GM12878 (cell line): ENCODE measurements around the gene RAG1. TPM values are rescaled to one million over a fixed set of nuclear protein-coding genes. Genes with fewer than 3 reads are reported as not detected.

ENCODE experiments used
- ATAC-seq: fragments of 200-7000 bp; cut with Tn5 transposase; 3 replicates; pipeline ENCODE4 v1.9.1; 2020; ENCODE audit warnings: mild to moderate bottlenecking, moderate library complexity
- BruUV-seq: library from RNA; stranded (reverse); fragments of 400-500 nt; replicated peaks from 2 replicates; lab custom pipeline; 2021; lab: Mats Ljungman, UMichigan
- CTCF ChIA-PET: fragments of 300-600 bp; sonication (Branson Sonifier 250); formaldehyde crosslinking; extraction: SDS; loops from one replicate; lab custom pipeline; 2021; ENCODE audit warnings: inconsistent platforms; lab: Yijun Ruan, JAX
- POLR2A ChIA-PET: fragments of 350-600 bp; formaldehyde crosslinking; extraction: SDS; loops from one replicate; lab custom pipeline; 2021; ENCODE audit warnings: inconsistent platforms; lab: Charles Lee
- RAD21 ChIA-PET: fragments of 300-600 bp; sonication (Branson Sonifier 250); formaldehyde crosslinking; loops from one replicate; lab custom pipeline; 2023; ENCODE audit warnings: antibody characterized with exemption; ENCODE audit not compliant: unreplicated experiment; lab: Charles Lee
- SMC1A ChIA-PET: fragments of 300-600 bp; sonication (Branson Sonifier 250); formaldehyde crosslinking; loops from one replicate; lab custom pipeline; 2023; ENCODE audit not compliant: unreplicated experiment, uncharacterized antibody; lab: Charles Lee
- DNase-seq: peaks from one replicate; pipeline ENCODE4 v3.0.0-alpha.2; 2011; ENCODE audit warnings: low read depth, low spot score
- FAIRE-seq: peaks from 3 replicates; lab custom pipeline; 2011; peaks lifted over from hg19 to GRCh38; lab: Jason Lieb, UNC
- H2AFZ ChIP-seq: 2 replicates; pipeline ENCODE4 v1.6.0; 2011; ENCODE audit warnings: low read depth, low read length, control low read depth; ENCODE audit not compliant: control insufficient read depth
- H3K27ac ChIP-seq: 2 replicates; pipeline ENCODE4 v1.5.1; 2011; ENCODE audit warnings: control low read depth; ENCODE audit not compliant: control insufficient read depth, insufficient read depth
- H3K27me3 ChIP-seq, 2 experiments: replicated peaks in 1 of 2; 2 replicates each; pipeline versions ENCODE4 v1.6.0 to v1.6.1; 2011; ENCODE audit warnings: low read length in 1 of 2; ENCODE audit not compliant: control insufficient read depth in 2 of 2, insufficient read depth in 2 of 2
- H3K36me3 ChIP-seq, 2 experiments: 2 replicates each; pipeline ENCODE4 v1.5.1; 2011; ENCODE audit warnings: low read length in 1 of 2; ENCODE audit not compliant: control insufficient read depth in 2 of 2, insufficient read depth in 2 of 2
- H3K4me1 ChIP-seq: 2 replicates; pipeline ENCODE4 v1.6.1; 2011; ENCODE audit warnings: mild to moderate bottlenecking, low read length, moderate library complexity, mixed read lengths; ENCODE audit not compliant: control insufficient read depth, insufficient read depth
- H3K4me2 ChIP-seq: 2 replicates; pipeline ENCODE4 v1.6.0; 2011; ENCODE audit warnings: control low read depth; ENCODE audit not compliant: control insufficient read depth, insufficient read depth
- H3K4me3 ChIP-seq: fragments of 200-600 bp; sonication (generic); 2 replicates; pipeline ENCODE4 v1.5.1; 2016
- H3K79me2 ChIP-seq: 2 replicates; pipeline ENCODE4 v1.6.0; 2011; ENCODE audit warnings: low read length; ENCODE audit not compliant: control insufficient read depth, insufficient read depth
- H3K9ac ChIP-seq: 2 replicates; pipeline ENCODE4 v1.8.0; 2011; ENCODE audit warnings: low read length, control low read depth, mixed read lengths; ENCODE audit not compliant: control insufficient read depth, insufficient read depth
- H3K9me3 ChIP-seq: replicated peaks from 3 replicates; pipeline ENCODE4 v1.5.1; 2011; ENCODE audit warnings: mild to moderate bottlenecking, low read length; ENCODE audit not compliant: control insufficient read depth, insufficient read depth
- H4K20me1 ChIP-seq: 2 replicates; pipeline ENCODE4 v1.6.0; 2011; ENCODE audit not compliant: control insufficient read depth, insufficient read depth
- DPF2 ChIP-seq: fragments of 450-650 bp; IDR thresholded peaks from 2 replicates; pipeline ENCODE4 v1.6.1; 2017; ENCODE audit warnings: mild to moderate bottlenecking
- EGR1 ChIP-seq, 2 experiments: IDR thresholded peaks; 1 replicate in 1 of 2; 2 replicates in 1 of 2; pipeline ENCODE4 v1.6.1; 2011 to 2012; ENCODE audit warnings: low read depth in 2 of 2, low read length in 2 of 2, borderline replicate concordance in 1 of 2, mild to moderate bottlenecking in 1 of 2, moderate library complexity in 1 of 2
- FOXK2 ChIP-seq: fragments of 450-650 bp; IDR thresholded peaks from 2 replicates; pipeline ENCODE4 v1.6.1; 2017; ENCODE audit warnings: mild to moderate bottlenecking, moderate library complexity
- HDAC2 ChIP-seq: fragments of 200-600 bp; sonication (generic); IDR thresholded peaks from 2 replicates; pipeline ENCODE4 v1.6.1; 2017
- KAT2A ChIP-seq: conservative IDR thresholded peaks from 2 replicates; pipeline ENCODE4 v1.6.1; 2011; ENCODE audit warnings: low read depth, low read length; ENCODE audit not compliant: control insufficient read depth
- NBN ChIP-seq: fragments of 450-650 bp; IDR thresholded peaks from 2 replicates; pipeline ENCODE4 v1.6.1; 2016
- NR2F1 ChIP-seq: fragments of 450-650 bp; conservative IDR thresholded peaks from 2 replicates; pipeline ENCODE4 v1.6.1; 2017; ENCODE audit warnings: mild to moderate bottlenecking
- NRF1 ChIP-seq: conservative IDR thresholded peaks from 2 replicates; pipeline ENCODE4 v1.6.1; 2011; ENCODE audit warnings: mild to moderate bottlenecking, low read depth, low read length, improper control_type of control experiment
- SMAD5 ChIP-seq: IDR thresholded peaks from 2 replicates; pipeline ENCODE4 v1.6.1; 2016; ENCODE audit warnings: antibody characterized with exemption, low read depth
- TAF1 ChIP-seq: IDR thresholded peaks from 2 replicates; pipeline ENCODE4 v1.6.1; 2011; ENCODE audit warnings: mild to moderate bottlenecking, low read depth, low read length, borderline replicate concordance
- ZNF622 ChIP-seq: fragments of 450-650 bp; IDR thresholded peaks from 2 replicates; pipeline ENCODE4 v1.6.1; 2017; ENCODE audit warnings: mild to moderate bottlenecking, inconsistent platforms
- WGBS: methylation state at CpG from one replicate; pipeline ENCODE4 v1.1.6; 2016; ENCODE audit warnings: low lambda C conversion rate; ENCODE audit not compliant: insufficient replicate concordance, insufficient coverage; ENCODE audit errors: missing lambda C conversion rate; 5-methylcytosine and 5-hydroxymethylcytosine counted together
- in situ Hi-C: fragments of 300-500 bp; cut with MboI; formaldehyde crosslinking; loops from 9 replicates; pipeline ENCODE4 v1.14.3; 2018; ENCODE audit warnings: mixed read lengths
- intact Hi-C: fragments of 100-400 bp; cut with micrococcal nuclease; formaldehyde crosslinking; loops from one replicate; pipeline ENCODE4 v1.14.2; 2022; ENCODE audit not compliant: unreplicated experiment
- polyA plus RNA-seq, 11 experiments: library from polyadenylated mRNA; depleted of rRNA in 4 of 11; unstranded in 6 of 11; stranded (reverse) in 5 of 11; fragments of >200 nt; fragmentation: Nextera tagmentation in 4 of 11; fragmentation: Illumina TruSeq in 1 of 11; extraction: Ambion mirVana in 4 of 11; extraction: Trizol in 1 of 11; gene quantifications; 1 replicate in 1 of 11; 2 replicates in 10 of 11; pipeline versions ENCODE4 v1.2.1 to v1.2.3, GENCODE V29; 2011 to 2016; ENCODE audit warnings: inconsistent platforms in 2 of 11, missing spikeins in 2 of 11, low read depth in 1 of 11
- total RNA-seq, 4 experiments: library from RNA; depleted of rRNA in 3 of 4; stranded (reverse); fragments of >200 nt in 3 of 4; fragmentation: Illumina TruSeq in 1 of 4; extraction: Trizol in 1 of 4; gene quantifications; 2 replicates each; pipeline versions ENCODE4 v1.2.1 to v1.2.3, GENCODE V29; 2013 to 2021

The RAG1 gene
- total and polyA plus RNA-seq, 10 of the 15 experiments (the other 5 are each of a cell fraction or from before 2014, with no cell fraction given) = 0.01 to 0.44 (median 0.05) TPM; not detected in 3

- no peak for ATAC-seq
- H4K20me1 ChIP-seq = no peaks in the 10 kb centered on the region
- H3K9me3 ChIP-seq = no peaks in the 10 kb centered on the region
- no peak for TF ChIP-seq KAT2A
- TF ChIP-seq DPF2 = no peak
- TF ChIP-seq EGR1 (IDR thresholded peaks at IDR 0.05; ENCODE audit: borderline replicate concordance in 1 of 2, low read depth in 2 of 2, low read length in 2 of 2) = no peak
- TF ChIP-seq TAF1 = no peak
- TF ChIP-seq ZNF622 = no peak
- TF ChIP-seq HDAC2 = no peak
- TF ChIP-seq NBN = no peak
- TF ChIP-seq SMAD5 = no peak
- no peak for TF ChIP-seq NRF1
- no peak for TF ChIP-seq FOXK2
- TF ChIP-seq NR2F1 = no peak
- TF ChIP-seq, all 136 proteins: peak for 0
- no peaks in the 10 kb centered on the region for H3K36me3 ChIP-seq
- H3K79me2 ChIP-seq = no peaks in the 10 kb centered on the region
- H3K4me1 ChIP-seq = no peaks in the 10 kb centered on the region
- H3K27me3 ChIP-seq = no peaks in the 10 kb centered on the region; a peak in 1 of 4 replicates
- ChIA-PET CTCF (interaction anchor here (0.6 to 1.3 kb wide), 2 partner anchors 64 to 1889 kb away, joined by 3 read pairs; no protein-coding TSS in a partner anchor), POLR2A (no interaction called here), RAD21 (no interaction called here), SMC1A (interaction anchor here (0.8 kb wide), 1 partner anchor 10 kb away, joined by 3 read pairs; no protein-coding TSS in a partner anchor)
- no peak overlapping the region for H3K27ac ChIP-seq
- no peak overlapping the region for H3K4me3 ChIP-seq
- H2AFZ ChIP-seq = no peak overlapping the region
- intact Hi-C loops = no loop called here
- FAIRE-seq = no peak
- no TSS peak for BruUV-seq
- DNase-seq = no peak
- no peak overlapping the region for H3K9ac ChIP-seq
- WGBS = 39% methylated on average over 5 of the region's 5 CpGs
- in situ Hi-C loops = no loop called here
- H3K4me2 ChIP-seq = no peak overlapping the region
These were observed 60.3 kb downstream of the RAG1 start for GRCh38 chr11:36628141-36628540.
